GM23338 (cell line): ENCODE measurements around the gene PRDM2. TPM values are rescaled to one million over a fixed set of nuclear protein-coding genes. Genes with fewer than 3 reads are reported as not detected.

Source experiments
- ATAC-seq: fragments of 200-7000 bp; cut with Tn5 transposase; 3 replicates; pipeline ENCODE4 v1.9.1; 2020
- DNase-seq: peaks from one replicate; pipeline ENCODE4 v3.0.0-alpha.2; 2015; ENCODE audit warnings: low spot score
- H2AFZ ChIP-seq: fragments of 200-600 bp; sonication (generic); 2 replicates; pipeline ENCODE4 v1.8.0; 2016; ENCODE audit warnings: antibody characterized with exemption, mild to moderate bottlenecking, moderate library complexity
- H3F3A ChIP-seq: fragments of 200-600 bp; sonication (generic); replicated peaks from 2 replicates; pipeline ENCODE4 v1.8.0; 2017; ENCODE audit warnings: antibody characterized with exemption, mixed run types, low read depth
- H3K27ac ChIP-seq: fragments of 200-600 bp; sonication (generic); 2 replicates; pipeline ENCODE4 v1.6.1; 2016; ENCODE audit warnings: low read depth
- H3K27me3 ChIP-seq: fragments of 200-600 bp; sonication (generic); 2 replicates; pipeline ENCODE4 v1.8.0; 2016; ENCODE audit warnings: mild to moderate bottlenecking, mixed run types, moderate library complexity; ENCODE audit not compliant: insufficient read depth
- H3K36me3 ChIP-seq: fragments of 200-600 bp; sonication (generic); 2 replicates; pipeline ENCODE4 v1.8.0; 2016; ENCODE audit warnings: mild to moderate bottlenecking; ENCODE audit not compliant: insufficient read depth
- H3K4me1 ChIP-seq: fragments of 200-600 bp; sonication (generic); 2 replicates; pipeline ENCODE4 v1.8.0; 2016; ENCODE audit warnings: mild to moderate bottlenecking, moderate library complexity; ENCODE audit not compliant: insufficient read depth
- H3K4me2 ChIP-seq: fragments of 200-600 bp; sonication (generic); 2 replicates; pipeline ENCODE4 v1.7.1; 2017; ENCODE audit warnings: mixed run types
- H3K4me3 ChIP-seq: fragments of 200-600 bp; sonication (generic); 2 replicates; pipeline ENCODE4 v1.6.1; 2016; ENCODE audit warnings: mixed run types
- H3K79me2 ChIP-seq: fragments of 200-600 bp; sonication (generic); replicated peaks from 2 replicates; pipeline ENCODE4 v1.8.0; 2017; ENCODE audit warnings: mild to moderate bottlenecking; ENCODE audit not compliant: insufficient read depth
- H3K9me2 ChIP-seq: fragments of 200-600 bp; sonication (generic); 2 replicates; pipeline ENCODE4 v1.8.0; 2017; ENCODE audit not compliant: insufficient read depth
- H4K20me1 ChIP-seq: fragments of 200-600 bp; sonication (generic); replicated peaks from 2 replicates; pipeline ENCODE4 v1.8.0; 2017; ENCODE audit warnings: mild to moderate bottlenecking; ENCODE audit not compliant: insufficient read depth
- H3K27ac Mint-ChIP-seq: 2 replicates; pipeline ENCODE4 v1.8.0; 2020; ENCODE audit warnings: inconsistent platforms, mild to moderate bottlenecking, moderate library complexity, mixed read lengths
- H3K27me3 Mint-ChIP-seq: 3 replicates; pipeline ENCODE4 v1.8.0; 2022; ENCODE audit warnings: low read depth, mild to moderate bottlenecking, moderate library complexity, mixed read lengths, inconsistent platforms; ENCODE audit not compliant: insufficient read depth, poor library complexity
- H3K36me3 Mint-ChIP-seq: 3 replicates; pipeline ENCODE4 v1.8.0; 2021; ENCODE audit warnings: low read depth, mild to moderate bottlenecking, inconsistent platforms, moderate library complexity, mixed read lengths
- H3K4me1 Mint-ChIP-seq: 3 replicates; pipeline ENCODE4 v1.8.0; 2020; ENCODE audit warnings: mild to moderate bottlenecking, inconsistent platforms, mixed read lengths
- H3K4me3 Mint-ChIP-seq: 3 replicates; pipeline ENCODE4 v1.8.0; 2021; ENCODE audit warnings: moderate library complexity, mild to moderate bottlenecking, inconsistent platforms, mixed read lengths
- H3K9me3 Mint-ChIP-seq: 3 replicates; pipeline ENCODE4 v1.8.0; 2020; ENCODE audit warnings: moderate library complexity, mild to moderate bottlenecking, inconsistent platforms, mixed read lengths
- EZH2 ChIP-seq: fragments of 200-600 bp; sonication (generic); IDR thresholded peaks from one replicate; pipeline ENCODE4 v1.8.0; 2017; ENCODE audit warnings: antibody characterized with exemption, mild to moderate bottlenecking, low read depth; ENCODE audit not compliant: unreplicated experiment
- EZH2phosphoT487 ChIP-seq: fragments of 200-600 bp; sonication (generic); IDR thresholded peaks from one replicate; pipeline ENCODE4 v1.8.1; 2018; ENCODE audit warnings: antibody characterized with exemption; ENCODE audit not compliant: unreplicated experiment
- JUNB ChIP-seq: IDR thresholded peaks from one replicate; pipeline ENCODE4 v1.6.1; 2016; ENCODE audit warnings: antibody characterized with exemption; ENCODE audit not compliant: unreplicated experiment
- POLR2AphosphoS5 ChIP-seq: IDR thresholded peaks from 2 replicates; pipeline ENCODE4 v1.6.1; 2016; ENCODE audit warnings: antibody characterized with exemption, low read depth
- ZNF114 ChIP-seq: fragments of 250-450 bp; sonication (Bioruptor Pico); IDR thresholded peaks from 2 replicates; pipeline ENCODE4 v1.5.0; 2020; ENCODE audit warnings: mild to moderate bottlenecking, moderate library complexity
- polyA plus RNA-seq: library from polyadenylated mRNA; unstranded; fragments of >200 nt; fragmentation: Nextera tagmentation; extraction: Ambion mirVana; gene quantifications from 2 replicates; pipeline ENCODE4 v1.2.1, GENCODE V29; 2016
- total RNA-seq: library from RNA; depleted of rRNA; stranded (reverse); fragments of >200 nt; shearing (Covaris generic); gene quantifications from 2 replicates; pipeline ENCODE4 v1.2.3, GENCODE V29; 2014
- TF ChIP-seq, protein P1 (sequence below), 2 experiments: fragments of 200-600 bp in 1 of 2; sonication (generic) in 1 of 2; conservative IDR thresholded peaks; 2 replicates each; pipeline versions ENCODE4 v1.5.1 to v1.6.1; 2016 to 2017; ENCODE audit warnings: antibody characterized with exemption in 2 of 2, low read depth in 2 of 2, mild to moderate bottlenecking in 2 of 2, moderate library complexity in 1 of 2
- TF ChIP-seq, protein P2 (sequence below): IDR thresholded peaks from 2 replicates; pipeline ENCODE4 v1.6.1; 2016; ENCODE audit warnings: antibody characterized with exemption
- TF ChIP-seq, protein P3 (sequence below): IDR thresholded peaks from one replicate; pipeline ENCODE4 v1.6.1; 2018; ENCODE audit warnings: antibody characterized with exemption; ENCODE audit not compliant: unreplicated experiment

The PRDM2 gene
- total and polyA plus RNA-seq, 2 experiments from 2014 or later, result 11.6 to 28.3 TPM

DNA sequence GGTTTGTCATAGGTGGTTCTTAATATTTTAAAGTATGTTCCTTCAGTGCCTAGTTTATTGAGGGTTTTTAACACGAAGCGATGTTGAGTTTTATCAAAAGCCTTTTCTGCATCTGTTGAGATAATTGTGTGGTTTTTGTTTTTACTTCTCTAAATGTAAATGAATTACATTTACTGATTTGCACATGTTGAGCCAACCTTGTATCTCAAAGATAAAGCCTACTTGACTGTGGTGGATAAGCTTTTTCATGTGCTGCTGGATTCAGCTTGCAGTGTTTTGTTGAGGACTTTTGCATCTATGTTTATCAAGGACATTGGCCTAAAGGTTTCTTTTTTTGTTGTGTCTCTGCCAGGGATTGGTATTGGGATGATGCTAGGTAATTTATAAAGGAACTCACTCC lies 142.5 kb downstream of the PRDM2 start (continued):
- TF ChIP-seq, protein P1, sequence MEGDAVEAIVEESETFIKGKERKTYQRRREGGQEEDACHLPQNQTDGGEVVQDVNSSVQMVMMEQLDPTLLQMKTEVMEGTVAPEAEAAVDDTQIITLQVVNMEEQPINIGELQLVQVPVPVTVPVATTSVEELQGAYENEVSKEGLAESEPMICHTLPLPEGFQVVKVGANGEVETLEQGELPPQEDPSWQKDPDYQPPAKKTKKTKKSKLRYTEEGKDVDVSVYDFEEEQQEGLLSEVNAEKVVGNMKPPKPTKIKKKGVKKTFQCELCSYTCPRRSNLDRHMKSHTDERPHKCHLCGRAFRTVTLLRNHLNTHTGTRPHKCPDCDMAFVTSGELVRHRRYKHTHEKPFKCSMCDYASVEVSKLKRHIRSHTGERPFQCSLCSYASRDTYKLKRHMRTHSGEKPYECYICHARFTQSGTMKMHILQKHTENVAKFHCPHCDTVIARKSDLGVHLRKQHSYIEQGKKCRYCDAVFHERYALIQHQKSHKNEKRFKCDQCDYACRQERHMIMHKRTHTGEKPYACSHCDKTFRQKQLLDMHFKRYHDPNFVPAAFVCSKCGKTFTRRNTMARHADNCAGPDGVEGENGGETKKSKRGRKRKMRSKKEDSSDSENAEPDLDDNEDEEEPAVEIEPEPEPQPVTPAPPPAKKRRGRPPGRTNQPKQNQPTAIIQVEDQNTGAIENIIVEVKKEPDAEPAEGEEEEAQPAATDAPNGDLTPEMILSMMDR (conservative IDR thresholded peaks at IDR 0.05; ENCODE audit: low read depth in 2 of 2), result no peak
- TF ChIP-seq EZH2 (no peak), POLR2AphosphoS5 (no peak), ZNF114 (CRISPR knock-in tag) (no peak)

DNA sequence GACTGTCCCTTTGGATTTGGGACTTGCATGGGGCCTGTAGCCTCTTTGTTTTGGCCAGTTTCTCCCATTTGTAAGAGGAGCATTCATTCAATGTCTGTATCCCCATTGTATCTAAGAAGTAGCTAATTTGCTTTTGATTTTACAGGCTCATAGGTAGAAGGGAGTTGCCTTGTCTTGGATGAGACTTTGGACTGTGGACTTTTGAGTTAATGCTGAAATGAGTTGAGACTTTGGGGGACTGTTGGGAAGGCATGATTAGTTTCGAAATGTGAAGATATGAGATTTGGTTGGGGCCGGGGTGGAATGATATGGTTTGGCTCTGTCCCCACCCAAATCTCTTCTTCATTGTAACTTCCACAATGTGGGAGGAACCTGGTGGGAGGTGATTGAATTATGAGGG lies 151.7 kb downstream of the PRDM2 start:
- H3K4me2 ChIP-seq, result no peak overlapping the region
- no peak overlapping the region for H2AFZ ChIP-seq
- H3K4me1 ChIP-seq, result peaks cover 6% of the 10 kb centered on the region; the same call in 1 of the 2 replicates
- H4K20me1 ChIP-seq, result 0 out of 2 replicates have a peak, but pooled peaks cover 4% of the 10 kb centered on the region
- peaks cover 9% of the 10 kb centered on the region for H3K9me2 ChIP-seq
- no peak for DNase-seq
- peaks cover 12% of the 10 kb centered on the region for H3K27me3 ChIP-seq
- H3K36me3 ChIP-seq, result no peaks in the 10 kb centered on the region; the same call in 1 of the 2 replicates
- Mint-ChIP-seq H3K9me3 (peaks cover 34% of the 10 kb centered on the region), H3K27ac (no peak overlapping the region), H3K4me1 (peaks cover 9% of the 10 kb centered on the region; the same call in 2 of the 3 replicates), H3K27me3 (peaks cover 9% of the 10 kb centered on the region), H3K4me3 (no peak overlapping the region), H3K36me3 (peaks cover 22% of the 10 kb centered on the region)
- TF ChIP-seq EZH2phosphoT487 (no peak), JUNB (no peak)
- TF ChIP-seq, protein P2, sequence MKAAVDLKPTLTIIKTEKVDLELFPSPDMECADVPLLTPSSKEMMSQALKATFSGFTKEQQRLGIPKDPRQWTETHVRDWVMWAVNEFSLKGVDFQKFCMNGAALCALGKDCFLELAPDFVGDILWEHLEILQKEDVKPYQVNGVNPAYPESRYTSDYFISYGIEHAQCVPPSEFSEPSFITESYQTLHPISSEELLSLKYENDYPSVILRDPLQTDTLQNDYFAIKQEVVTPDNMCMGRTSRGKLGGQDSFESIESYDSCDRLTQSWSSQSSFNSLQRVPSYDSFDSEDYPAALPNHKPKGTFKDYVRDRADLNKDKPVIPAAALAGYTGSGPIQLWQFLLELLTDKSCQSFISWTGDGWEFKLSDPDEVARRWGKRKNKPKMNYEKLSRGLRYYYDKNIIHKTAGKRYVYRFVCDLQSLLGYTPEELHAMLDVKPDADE, result no peak
- TF ChIP-seq, protein P3, sequence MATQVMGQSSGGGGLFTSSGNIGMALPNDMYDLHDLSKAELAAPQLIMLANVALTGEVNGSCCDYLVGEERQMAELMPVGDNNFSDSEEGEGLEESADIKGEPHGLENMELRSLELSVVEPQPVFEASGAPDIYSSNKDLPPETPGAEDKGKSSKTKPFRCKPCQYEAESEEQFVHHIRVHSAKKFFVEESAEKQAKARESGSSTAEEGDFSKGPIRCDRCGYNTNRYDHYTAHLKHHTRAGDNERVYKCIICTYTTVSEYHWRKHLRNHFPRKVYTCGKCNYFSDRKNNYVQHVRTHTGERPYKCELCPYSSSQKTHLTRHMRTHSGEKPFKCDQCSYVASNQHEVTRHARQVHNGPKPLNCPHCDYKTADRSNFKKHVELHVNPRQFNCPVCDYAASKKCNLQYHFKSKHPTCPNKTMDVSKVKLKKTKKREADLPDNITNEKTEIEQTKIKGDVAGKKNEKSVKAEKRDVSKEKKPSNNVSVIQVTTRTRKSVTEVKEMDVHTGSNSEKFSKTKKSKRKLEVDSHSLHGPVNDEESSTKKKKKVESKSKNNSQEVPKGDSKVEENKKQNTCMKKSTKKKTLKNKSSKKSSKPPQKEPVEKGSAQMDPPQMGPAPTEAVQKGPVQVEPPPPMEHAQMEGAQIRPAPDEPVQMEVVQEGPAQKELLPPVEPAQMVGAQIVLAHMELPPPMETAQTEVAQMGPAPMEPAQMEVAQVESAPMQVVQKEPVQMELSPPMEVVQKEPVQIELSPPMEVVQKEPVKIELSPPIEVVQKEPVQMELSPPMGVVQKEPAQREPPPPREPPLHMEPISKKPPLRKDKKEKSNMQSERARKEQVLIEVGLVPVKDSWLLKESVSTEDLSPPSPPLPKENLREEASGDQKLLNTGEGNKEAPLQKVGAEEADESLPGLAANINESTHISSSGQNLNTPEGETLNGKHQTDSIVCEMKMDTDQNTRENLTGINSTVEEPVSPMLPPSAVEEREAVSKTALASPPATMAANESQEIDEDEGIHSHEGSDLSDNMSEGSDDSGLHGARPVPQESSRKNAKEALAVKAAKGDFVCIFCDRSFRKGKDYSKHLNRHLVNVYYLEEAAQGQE, result no peak
- H3K79me2 ChIP-seq, result no peaks in the 10 kb centered on the region
- H3K4me3 ChIP-seq, result no peak overlapping the region
- H3K27ac ChIP-seq, result no peak overlapping the region
- no peak for ATAC-seq
- H3F3A ChIP-seq, result no peaks in the 10 kb centered on the region
